Right lobe of liver (tissue), 4 donors: ENCODE data around the gene CAP2.

Experiments
- CTCF ChIP-seq, 4 donors: fragments of 200-600 bp in 3 of 4; fragments of 450-650 bp in 1 of 4; IDR thresholded peaks; one replicate each; pipeline versions ENCODE4 v1.5.1 to v1.8.0; 2016 to 2022; ENCODE audit warnings: antibody characterized with exemption in 4 of 4, mild to moderate bottlenecking in 2 of 4
- POLR2A ChIP-seq: fragments of 450-650 bp; IDR thresholded peaks from one replicate; pipeline ENCODE4 v1.6.1; 2017; ENCODE audit warnings: antibody characterized with exemption, mild to moderate bottlenecking
- donor health status: DM: no; HTN: no; CAD: no.
- donor health status: DM: no; HTN: no; CAD: no.
- donor health status: DM: no; HTN: yes; CAD: no.

- TF ChIP-seq CTCF (IDR thresholded peaks at IDR 0.05) (no peak), POLR2A (no peak)
Measured at GRCh38 chr6:17506962-17507361, 113.6 kb downstream of the CAP2 start.
